GM12878 (cell line): ENCODE data around the gene ME3.

Experiments used
- CBFB ChIP-seq: IDR thresholded peaks from 2 replicates; pipeline ENCODE4 v1.6.1; 2016; ENCODE audit warnings: antibody characterized with exemption, low read depth
- CREB1 ChIP-seq: IDR thresholded peaks from 2 replicates; pipeline ENCODE4 v1.6.1; 2012; ENCODE audit warnings: low read depth, mild to moderate bottlenecking, inconsistent platforms
- EZH2 ChIP-seq: IDR thresholded peaks from 2 replicates; pipeline ENCODE4 v1.6.1; 2012; ENCODE audit warnings: low read depth, mild to moderate bottlenecking, control low read depth, inconsistent platforms, low read length, borderline replicate concordance; ENCODE audit not compliant: control insufficient read depth
- FOXM1 ChIP-seq: IDR thresholded peaks from 2 replicates; pipeline ENCODE4 v1.6.1; 2012; ENCODE audit warnings: low read depth, mild to moderate bottlenecking, inconsistent platforms, low read length, moderate library complexity
- HCFC1 ChIP-seq: fragments of 150-350 bp; IDR thresholded peaks from 2 replicates; pipeline ENCODE4 v1.6.1; 2014; ENCODE audit warnings: low read length
- HDAC2 ChIP-seq: fragments of 200-600 bp; sonication (generic); IDR thresholded peaks from 2 replicates; pipeline ENCODE4 v1.6.1; 2017
- IKZF2 ChIP-seq, 2 experiments: fragments of 450-650 bp; IDR thresholded peaks; 2 replicates each; pipeline ENCODE4 v1.6.1; 2017; ENCODE audit warnings: mild to moderate bottlenecking in 2 of 2, moderate library complexity in 2 of 2
- MYC ChIP-seq: IDR thresholded peaks from 2 replicates; pipeline ENCODE4 v1.6.1; 2011; ENCODE audit warnings: mild to moderate bottlenecking, low read length, moderate library complexity, inconsistent platforms; ENCODE audit not compliant: insufficient read depth, insufficient replicate concordance, insufficient read length, severe bottlenecking
- NRF1 ChIP-seq: conservative IDR thresholded peaks from 2 replicates; pipeline ENCODE4 v1.6.1; 2011; ENCODE audit warnings: mild to moderate bottlenecking, low read depth, low read length, improper control_type of control experiment
- POLR2AphosphoS5 ChIP-seq: IDR thresholded peaks from 2 replicates; pipeline ENCODE4 v1.6.1; 2011; ENCODE audit warnings: mild to moderate bottlenecking, low read length, inconsistent platforms
- TAF1 ChIP-seq: IDR thresholded peaks from 2 replicates; pipeline ENCODE4 v1.6.1; 2011; ENCODE audit warnings: mild to moderate bottlenecking, low read depth, low read length, borderline replicate concordance
- TCF12 ChIP-seq: IDR thresholded peaks from 2 replicates; pipeline ENCODE4 v1.6.1; 2011; ENCODE audit warnings: low read depth, mild to moderate bottlenecking, low read length
- TF ChIP-seq, protein P1 (sequence below): IDR thresholded peaks from 2 replicates; pipeline ENCODE4 v1.6.1; 2011; ENCODE audit warnings: low read depth, low read length, improper control_type of control experiment, borderline replicate concordance

DNA sequence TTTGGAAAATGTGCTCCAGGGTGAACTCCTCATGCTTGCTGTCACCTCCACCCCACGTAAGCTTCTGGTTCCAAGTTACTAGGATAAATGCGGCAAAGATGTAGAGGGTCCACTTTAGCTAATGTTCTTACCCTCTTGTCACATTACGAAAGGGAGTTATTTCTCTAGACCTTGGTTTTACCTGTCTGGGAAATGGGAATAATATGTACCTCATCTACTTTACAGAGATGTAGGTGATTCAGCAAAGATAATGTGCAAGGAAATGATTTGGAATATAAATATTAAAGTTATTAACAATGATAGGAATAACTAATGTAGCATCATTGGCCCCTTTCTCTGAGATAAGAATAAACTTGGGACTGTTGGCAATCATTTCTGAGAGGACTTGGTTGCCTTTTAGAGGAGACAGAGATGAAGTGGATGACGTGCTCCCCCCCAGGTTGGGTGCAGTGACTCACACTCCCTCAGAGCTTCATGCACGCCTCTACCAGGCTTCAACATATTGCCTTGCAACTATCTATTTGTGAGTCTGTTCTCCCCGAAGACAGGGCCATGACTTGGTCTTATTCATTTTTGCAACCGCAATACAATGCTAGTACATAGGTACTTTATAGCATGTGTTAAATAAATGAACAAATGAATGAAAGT lies 97.1 kb downstream of the ME3 start:
- TF ChIP-seq POLR2AphosphoS5 (no peak), TAF1 (no peak), MYC (no peak), CBFB (no peak), CREB1 (no peak), EZH2 (no peak), HDAC2 (no peak), FOXM1 (no peak), IKZF2 (IDR thresholded peaks at IDR 0.05) (no peak), HCFC1 (no peak), NRF1 (no peak), TCF12 (no peak)
- TF ChIP-seq, protein P1, sequence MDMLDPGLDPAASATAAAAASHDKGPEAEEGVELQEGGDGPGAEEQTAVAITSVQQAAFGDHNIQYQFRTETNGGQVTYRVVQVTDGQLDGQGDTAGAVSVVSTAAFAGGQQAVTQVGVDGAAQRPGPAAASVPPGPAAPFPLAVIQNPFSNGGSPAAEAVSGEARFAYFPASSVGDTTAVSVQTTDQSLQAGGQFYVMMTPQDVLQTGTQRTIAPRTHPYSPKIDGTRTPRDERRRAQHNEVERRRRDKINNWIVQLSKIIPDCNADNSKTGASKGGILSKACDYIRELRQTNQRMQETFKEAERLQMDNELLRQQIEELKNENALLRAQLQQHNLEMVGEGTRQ = no peak
